Esophagus (tissue), 2 donors: ENCODE measurements around the gene RAF1. TPM values are rescaled to one million over a fixed set of nuclear protein-coding genes. Genes with fewer than 3 reads are reported as not detected.
"Not testable (repeated sequence)": the region's sequence is repeated elsewhere in the genome, so short reads cannot be mapped to it uniquely, and the experiment has no call there.

Experiments
- H3K27ac ChIP-seq, 2 donors: one replicate each; pipeline ENCODE4 v1.5.1; 2013; ENCODE audit warnings: low read depth in 2 of 2, mild to moderate bottlenecking in 2 of 2, inconsistent platforms in 1 of 2, low read length in 1 of 2, moderate library complexity in 1 of 2
- H3K27me3 ChIP-seq, 2 donors: one replicate each; pipeline ENCODE4 v1.6.1; 2013; ENCODE audit warnings: low read length in 2 of 2, control low read depth in 1 of 2, mild to moderate bottlenecking in 1 of 2; ENCODE audit not compliant: insufficient read depth in 2 of 2, control insufficient read depth in 1 of 2
- H3K36me3 ChIP-seq, 2 donors: one replicate each; pipeline ENCODE4 v1.6.1; 2013; ENCODE audit warnings: low read length in 1 of 2; ENCODE audit not compliant: control insufficient read depth in 2 of 2, insufficient read depth in 2 of 2
- H3K4me1 ChIP-seq, 2 donors: one replicate each; pipeline ENCODE4 v1.6.1; 2013; ENCODE audit warnings: low read length in 1 of 2; ENCODE audit not compliant: control insufficient read depth in 2 of 2, insufficient read depth in 2 of 2
- H3K4me3 ChIP-seq, 2 donors: one replicate each; pipeline ENCODE4 v1.5.1; 2013; ENCODE audit warnings: low read length in 2 of 2, mild to moderate bottlenecking in 2 of 2, low read depth in 1 of 2, moderate library complexity in 1 of 2
- H3K9me3 ChIP-seq, 2 donors: one replicate each; pipeline ENCODE4 v1.6.1; 2013; ENCODE audit warnings: mild to moderate bottlenecking in 2 of 2, low read depth in 1 of 2, low read length in 1 of 2, moderate library complexity in 1 of 2; ENCODE audit not compliant: control insufficient read depth in 2 of 2, insufficient read depth in 1 of 2
- WGBS, 2 donors: extraction: QIAGEN DNeasy Blood & Tissue Kit; methylation state at CpG; one replicate each; pipeline ENCODE4 v1.1.7; 2013; 5-methylcytosine and 5-hydroxymethylcytosine counted together
- polyA plus RNA-seq, 2 donors: library from polyadenylated mRNA; stranded (reverse); fragments of 200-250 nt; gene quantifications; one replicate each; pipeline ENCODE4 v1.2.3, GENCODE V29; 2013
- donor health status: healthy with polysubstance abuse.
- donor health status: Bipolar disorder and iron deficiency.

The RAF1 gene
- polyA plus RNA-seq, 2 donors, result 52.3 to 65.3 TPM

- Histone ChIP-seq H3K27ac (peak overlapping the region; percentile 98 to 100), H3K27me3 (no peaks in the 10 kb centered on the region), H3K4me1 (no peaks in the 10 kb centered on the region), H3K36me3 (no peaks in the 10 kb centered on the region), H3K4me3 (peak overlapping the region; percentile 75 to 99), H3K9me3 (no peaks in the 10 kb centered on the region)
- WGBS, 2 donors, result 0 to 1% methylated on average over 26 of the region's 26 CpGs
Observed at GRCh38 chr3:12662593-12663400, 1.1 kb downstream of the RAF1 start.

GRCh38 chr3:12661926-12662592 lies 1.9 kb downstream of the RAF1 start:
- peak overlapping the region; percentile 75 to 99 for H3K4me3 ChIP-seq
- H3K27ac ChIP-seq, result peak overlapping the region; percentile 98 to 100
- WGBS, 2 donors, result 8 to 28% methylated on average over 5 of the region's 5 CpGs
- H3K27me3 ChIP-seq, result no peaks in the 10 kb centered on the region
- H3K36me3 ChIP-seq, result no peaks in the 10 kb centered on the region
- H3K4me1 ChIP-seq, result no peaks in the 10 kb centered on the region
- H3K9me3 ChIP-seq, result no peaks in the 10 kb centered on the region

- not testable (repeated sequence) for H3K36me3 ChIP-seq
- 76 to 77% methylated on average over 13 of the region's 13 CpGs for WGBS, 2 donors
Observed at GRCh38 chr3:12661375-12661774, 2.5 kb downstream of the RAF1 start.

GRCh38 chr3:12660196-12660595 lies 3.7 kb downstream of the RAF1 start:
- WGBS, 2 donors, result 61 to 64% methylated on average over 2 of the region's 2 CpGs
- Histone ChIP-seq H3K4me3 (no peak overlapping the region), H3K36me3 (no peaks in the 10 kb centered on the region), H3K27ac (no peak overlapping the region), H3K4me1 (no peaks in the 10 kb centered on the region), H3K9me3 (no peaks in the 10 kb centered on the region), H3K27me3 (no peaks in the 10 kb centered on the region)

More at GRCh38 chr3:12661375-12661774, 2.5 kb downstream of the RAF1 start:
- not testable (repeated sequence) for H3K27ac ChIP-seq, H3K27me3 ChIP-seq, H3K4me1 ChIP-seq, H3K9me3 ChIP-seq
- H3K4me3 ChIP-seq, result peak overlapping the region in 1 of 2 donors; percentile 33

- Histone ChIP-seq H3K36me3 (no peaks in the 10 kb centered on the region), H3K27me3 (no peaks in the 10 kb centered on the region), H3K4me1 (no peaks in the 10 kb centered on the region), H3K4me3 (no peak overlapping the region), H3K27ac (no peak overlapping the region), H3K9me3 (no peaks in the 10 kb centered on the region)
- WGBS, 2 donors, result 78 to 87% methylated on average over 3 of the region's 3 CpGs
Observed at GRCh38 chr3:12659316-12660015, 4.5 kb downstream of the RAF1 start.

GRCh38 chr3:12658593-12659058 lies 5.3 kb downstream of the RAF1 start:
- H3K27me3 ChIP-seq, result no peaks in the 10 kb centered on the region
- H3K36me3 ChIP-seq, result no peaks in the 10 kb centered on the region
- H3K9me3 ChIP-seq, result no peaks in the 10 kb centered on the region
- H3K4me3 ChIP-seq, result no peak overlapping the region
- no peaks in the 10 kb centered on the region for H3K4me1 ChIP-seq
- no peak overlapping the region for H3K27ac ChIP-seq
- 47% methylated on average over 4 of the region's 4 CpGs for WGBS, 2 donors

- Histone ChIP-seq H3K4me1 (no peaks in the 10 kb centered on the region), H3K4me3 (no peak overlapping the region), H3K9me3 (no peaks in the 10 kb centered on the region), H3K27me3 (no peaks in the 10 kb centered on the region), H3K36me3 (no peaks in the 10 kb centered on the region), H3K27ac (no peak overlapping the region)
- WGBS, 2 donors, result 83 to 92% methylated on average over 6 of the region's 6 CpGs
Observed at GRCh38 chr3:12656850-12657249, 7.1 kb downstream of the RAF1 start.

GRCh38 chr3:12656193-12656592 lies 7.7 kb downstream of the RAF1 start:
- no peaks in the 10 kb centered on the region for H3K9me3 ChIP-seq
- no peak overlapping the region for H3K27ac ChIP-seq
- H3K4me3 ChIP-seq, result no peak overlapping the region
- H3K27me3 ChIP-seq, result no peaks in the 10 kb centered on the region
- no peaks in the 10 kb centered on the region for H3K4me1 ChIP-seq
- no peaks in the 10 kb centered on the region for H3K36me3 ChIP-seq

GRCh38 chr3:12655701-12656100 lies 8.2 kb downstream of the RAF1 start:
- Histone ChIP-seq H3K9me3 (no peaks in the 10 kb centered on the region), H3K27ac (no peak overlapping the region), H3K36me3 (no peaks in the 10 kb centered on the region), H3K4me3 (no peak overlapping the region), H3K4me1 (no peaks in the 10 kb centered on the region), H3K27me3 (no peaks in the 10 kb centered on the region)
- WGBS, 2 donors, result 61 to 75% methylated on average over 4 of the region's 4 CpGs
